HepG2 (cell line): ENCODE measurements around the gene CIAO2B. TPM values are rescaled to one million over a fixed set of nuclear protein-coding genes. Genes with fewer than 3 reads are reported as not detected.

Experiments used
- AGO2 ChIP-seq: fragments of 200-400 bp; formaldehyde crosslinking; optimal IDR thresholded peaks from 2 replicates; pipeline ENCODE3; 2017; ENCODE audit warnings: mild to moderate bottlenecking, low read depth, low read length, moderate library complexity
- HNRNPK ChIP-seq: fragments of 200-400 bp; formaldehyde crosslinking; IDR thresholded peaks from 2 replicates; pipeline ENCODE4 v1.6.1; 2018; ENCODE audit warnings: low read length, low read depth, moderate library complexity, mild to moderate bottlenecking; ENCODE audit not compliant: poor library complexity, severe bottlenecking
- JUND ChIP-seq: sonication (generic); formaldehyde crosslinking; IDR thresholded peaks from 2 replicates; pipeline ENCODE4 v1.8.0; 2022; ENCODE audit warnings: mild to moderate bottlenecking, missing genetic modification reagents
- KDM5A ChIP-seq: fragments of 200-600 bp; sonication (generic); IDR thresholded peaks from 2 replicates; pipeline ENCODE4 v1.7.0; 2018; ENCODE audit warnings: antibody characterized with exemption, mild to moderate bottlenecking, low read length, borderline replicate concordance
- KLF12 ChIP-seq: sonication (generic); formaldehyde crosslinking; IDR thresholded peaks from 2 replicates; pipeline ENCODE4 v1.4.0; 2020; ENCODE audit warnings: missing genetic modification reagents, borderline replicate concordance
- PTBP1 ChIP-seq: fragments of 200-400 bp; formaldehyde crosslinking; IDR thresholded peaks from 2 replicates; pipeline ENCODE4 v1.6.1; 2018; ENCODE audit warnings: low read length, low read depth; ENCODE audit not compliant: poor library complexity, severe bottlenecking
- RFX5 ChIP-seq: IDR thresholded peaks from 2 replicates; pipeline ENCODE4 v1.6.1; 2011; ENCODE audit warnings: low read depth, low read length, improper control_type of control experiment
- RNF2 ChIP-seq: fragments of 450-650 bp; conservative IDR thresholded peaks from 2 replicates; pipeline ENCODE4 v1.6.1; 2016; ENCODE audit warnings: low read depth
- TCF7L2 ChIP-seq: IDR thresholded peaks from 2 replicates; pipeline ENCODE4 v1.6.1; 2011; ENCODE audit warnings: mild to moderate bottlenecking, low read depth, low read length, moderate library complexity
- ZBTB7A ChIP-seq: sonication (generic); formaldehyde crosslinking; IDR thresholded peaks from 2 replicates; pipeline ENCODE4 v1.8.0; 2022; ENCODE audit warnings: mild to moderate bottlenecking, missing genetic modification reagents
- ZNF337 ChIP-seq: sonication (generic); formaldehyde crosslinking; IDR thresholded peaks from 2 replicates; pipeline ENCODE4 v1.5.1; 2020; ENCODE audit warnings: missing genetic modification reagents, low read depth, mild to moderate bottlenecking, borderline replicate concordance
- ZNF615 ChIP-seq: sonication (generic); formaldehyde crosslinking; IDR thresholded peaks from 2 replicates; pipeline ENCODE4 v1.5.0; 2020; ENCODE audit warnings: mild to moderate bottlenecking, missing genetic modification reagents, borderline replicate concordance
- ZNF766 ChIP-seq: sonication (generic); formaldehyde crosslinking; IDR thresholded peaks from 2 replicates; pipeline ENCODE4 v1.5.0; 2020; ENCODE audit warnings: missing genetic modification reagents, borderline replicate concordance
- polyA plus RNA-seq, 8 experiments: library from polyadenylated mRNA; depleted of rRNA in 3 of 8; stranded (reverse) in 7 of 8; unstranded in 1 of 8; fragments of >200 nt; fragmentation: Illumina TruSeq in 4 of 8; extraction: Trizol in 4 of 8; gene quantifications; 2 replicates each; pipeline versions ENCODE4 v1.2.1 to v1.2.3, GENCODE V29; 2011 to 2016; ENCODE audit warnings: low read depth in 4 of 8, missing spikeins in 1 of 8, mixed read lengths in 1 of 8; ENCODE audit not compliant: insufficient read depth in 1 of 8
- total RNA-seq, 5 experiments: library from RNA; depleted of rRNA; stranded (reverse); fragments of >200 nt; fragmentation: Illumina TruSeq; extraction: Trizol; gene quantifications; 2 replicates each; pipeline ENCODE4 v1.2.3, GENCODE V29; 2016; ENCODE audit warnings: low read depth in 1 of 5
- TF ChIP-seq, protein P1 (sequence below): sonication (generic); formaldehyde crosslinking; IDR thresholded peaks from 2 replicates; pipeline ENCODE4 v1.9.0; 2021; ENCODE audit warnings: missing genetic modification reagents, mild to moderate bottlenecking, borderline replicate concordance
- TF ChIP-seq, protein P2 (sequence below): sonication (generic); formaldehyde crosslinking; IDR thresholded peaks from 2 replicates; pipeline ENCODE4 v1.5.0; 2020; ENCODE audit warnings: mild to moderate bottlenecking, missing genetic modification reagents, moderate library complexity
- TF ChIP-seq, protein P3 (sequence below): sonication (generic); formaldehyde crosslinking; IDR thresholded peaks from one replicate; pipeline ENCODE4 v1.5.1; 2020; ENCODE audit warnings: mild to moderate bottlenecking, missing genetic modification reagents; ENCODE audit errors: not compliant biosample characterization

The CIAO2B gene
- total and polyA plus RNA-seq, 2 of the 13 experiments (the other 11 are each of a cell fraction or from before 2014, with no cell fraction given) = 157 to 293 TPM

DNA sequence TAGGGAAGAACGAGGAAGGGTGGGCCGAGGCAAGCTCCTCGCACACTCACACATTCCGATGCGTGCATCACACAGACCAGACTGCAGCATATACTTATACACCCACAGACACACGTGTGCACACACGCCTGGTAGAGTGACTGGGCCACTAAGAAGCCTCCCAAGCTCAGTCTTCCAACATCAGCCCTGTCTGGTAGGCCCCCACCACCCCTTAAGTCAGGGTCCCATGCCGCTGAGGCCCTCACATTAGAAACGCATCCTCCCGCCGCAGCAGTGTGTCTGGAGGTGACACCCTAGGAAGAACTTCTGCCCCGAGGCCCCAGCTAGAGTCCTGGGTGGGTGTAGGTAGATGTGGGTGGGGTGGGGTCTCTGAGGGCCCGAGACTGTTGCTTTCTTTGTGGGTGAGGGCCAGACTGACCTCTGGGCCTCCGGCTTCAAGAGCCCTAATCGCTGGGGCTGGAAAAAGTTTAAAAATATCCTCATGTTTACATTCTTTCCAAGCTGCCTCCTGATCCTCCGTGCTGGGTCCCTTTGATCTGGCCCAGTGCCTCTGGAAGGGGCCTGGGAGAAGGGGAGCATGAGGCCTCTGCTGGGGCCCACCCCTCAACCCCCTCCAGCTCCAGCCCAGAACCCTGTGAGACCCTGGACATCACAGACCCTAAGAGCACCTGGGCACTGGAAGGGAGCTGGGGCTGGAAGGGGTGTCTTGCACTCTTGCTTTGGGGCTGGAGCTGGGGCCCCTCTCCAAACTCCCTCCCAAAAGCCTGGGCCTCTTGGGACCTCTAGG lies 29.2 kb downstream of the CIAO2B start (continued):
- TF ChIP-seq ZNF615 (CRISPR knock-in tag) = no peak
- TF ChIP-seq JUND (CRISPR knock-in tag) = peak; percentile 68
- TF ChIP-seq, protein P1, sequence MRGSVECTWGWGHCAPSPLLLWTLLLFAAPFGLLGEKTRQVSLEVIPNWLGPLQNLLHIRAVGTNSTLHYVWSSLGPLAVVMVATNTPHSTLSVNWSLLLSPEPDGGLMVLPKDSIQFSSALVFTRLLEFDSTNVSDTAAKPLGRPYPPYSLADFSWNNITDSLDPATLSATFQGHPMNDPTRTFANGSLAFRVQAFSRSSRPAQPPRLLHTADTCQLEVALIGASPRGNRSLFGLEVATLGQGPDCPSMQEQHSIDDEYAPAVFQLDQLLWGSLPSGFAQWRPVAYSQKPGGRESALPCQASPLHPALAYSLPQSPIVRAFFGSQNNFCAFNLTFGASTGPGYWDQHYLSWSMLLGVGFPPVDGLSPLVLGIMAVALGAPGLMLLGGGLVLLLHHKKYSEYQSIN = no peak
- no peak for TF ChIP-seq RFX5
- peak; percentile 46 for TF ChIP-seq KLF12
- no peak for TF ChIP-seq PTBP1
- peak; percentile 73; the same call in 1 of the 2 replicates for TF ChIP-seq TCF7L2
- no peak for TF ChIP-seq KDM5A
- TF ChIP-seq, protein P2, sequence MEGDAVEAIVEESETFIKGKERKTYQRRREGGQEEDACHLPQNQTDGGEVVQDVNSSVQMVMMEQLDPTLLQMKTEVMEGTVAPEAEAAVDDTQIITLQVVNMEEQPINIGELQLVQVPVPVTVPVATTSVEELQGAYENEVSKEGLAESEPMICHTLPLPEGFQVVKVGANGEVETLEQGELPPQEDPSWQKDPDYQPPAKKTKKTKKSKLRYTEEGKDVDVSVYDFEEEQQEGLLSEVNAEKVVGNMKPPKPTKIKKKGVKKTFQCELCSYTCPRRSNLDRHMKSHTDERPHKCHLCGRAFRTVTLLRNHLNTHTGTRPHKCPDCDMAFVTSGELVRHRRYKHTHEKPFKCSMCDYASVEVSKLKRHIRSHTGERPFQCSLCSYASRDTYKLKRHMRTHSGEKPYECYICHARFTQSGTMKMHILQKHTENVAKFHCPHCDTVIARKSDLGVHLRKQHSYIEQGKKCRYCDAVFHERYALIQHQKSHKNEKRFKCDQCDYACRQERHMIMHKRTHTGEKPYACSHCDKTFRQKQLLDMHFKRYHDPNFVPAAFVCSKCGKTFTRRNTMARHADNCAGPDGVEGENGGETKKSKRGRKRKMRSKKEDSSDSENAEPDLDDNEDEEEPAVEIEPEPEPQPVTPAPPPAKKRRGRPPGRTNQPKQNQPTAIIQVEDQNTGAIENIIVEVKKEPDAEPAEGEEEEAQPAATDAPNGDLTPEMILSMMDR (CRISPR knock-in tag) = 0 out of 2 replicates have a peak, but pooled peaks have one; percentile 1
- no peak for TF ChIP-seq AGO2
- TF ChIP-seq HNRNPK = no peak
- TF ChIP-seq, protein P3, sequence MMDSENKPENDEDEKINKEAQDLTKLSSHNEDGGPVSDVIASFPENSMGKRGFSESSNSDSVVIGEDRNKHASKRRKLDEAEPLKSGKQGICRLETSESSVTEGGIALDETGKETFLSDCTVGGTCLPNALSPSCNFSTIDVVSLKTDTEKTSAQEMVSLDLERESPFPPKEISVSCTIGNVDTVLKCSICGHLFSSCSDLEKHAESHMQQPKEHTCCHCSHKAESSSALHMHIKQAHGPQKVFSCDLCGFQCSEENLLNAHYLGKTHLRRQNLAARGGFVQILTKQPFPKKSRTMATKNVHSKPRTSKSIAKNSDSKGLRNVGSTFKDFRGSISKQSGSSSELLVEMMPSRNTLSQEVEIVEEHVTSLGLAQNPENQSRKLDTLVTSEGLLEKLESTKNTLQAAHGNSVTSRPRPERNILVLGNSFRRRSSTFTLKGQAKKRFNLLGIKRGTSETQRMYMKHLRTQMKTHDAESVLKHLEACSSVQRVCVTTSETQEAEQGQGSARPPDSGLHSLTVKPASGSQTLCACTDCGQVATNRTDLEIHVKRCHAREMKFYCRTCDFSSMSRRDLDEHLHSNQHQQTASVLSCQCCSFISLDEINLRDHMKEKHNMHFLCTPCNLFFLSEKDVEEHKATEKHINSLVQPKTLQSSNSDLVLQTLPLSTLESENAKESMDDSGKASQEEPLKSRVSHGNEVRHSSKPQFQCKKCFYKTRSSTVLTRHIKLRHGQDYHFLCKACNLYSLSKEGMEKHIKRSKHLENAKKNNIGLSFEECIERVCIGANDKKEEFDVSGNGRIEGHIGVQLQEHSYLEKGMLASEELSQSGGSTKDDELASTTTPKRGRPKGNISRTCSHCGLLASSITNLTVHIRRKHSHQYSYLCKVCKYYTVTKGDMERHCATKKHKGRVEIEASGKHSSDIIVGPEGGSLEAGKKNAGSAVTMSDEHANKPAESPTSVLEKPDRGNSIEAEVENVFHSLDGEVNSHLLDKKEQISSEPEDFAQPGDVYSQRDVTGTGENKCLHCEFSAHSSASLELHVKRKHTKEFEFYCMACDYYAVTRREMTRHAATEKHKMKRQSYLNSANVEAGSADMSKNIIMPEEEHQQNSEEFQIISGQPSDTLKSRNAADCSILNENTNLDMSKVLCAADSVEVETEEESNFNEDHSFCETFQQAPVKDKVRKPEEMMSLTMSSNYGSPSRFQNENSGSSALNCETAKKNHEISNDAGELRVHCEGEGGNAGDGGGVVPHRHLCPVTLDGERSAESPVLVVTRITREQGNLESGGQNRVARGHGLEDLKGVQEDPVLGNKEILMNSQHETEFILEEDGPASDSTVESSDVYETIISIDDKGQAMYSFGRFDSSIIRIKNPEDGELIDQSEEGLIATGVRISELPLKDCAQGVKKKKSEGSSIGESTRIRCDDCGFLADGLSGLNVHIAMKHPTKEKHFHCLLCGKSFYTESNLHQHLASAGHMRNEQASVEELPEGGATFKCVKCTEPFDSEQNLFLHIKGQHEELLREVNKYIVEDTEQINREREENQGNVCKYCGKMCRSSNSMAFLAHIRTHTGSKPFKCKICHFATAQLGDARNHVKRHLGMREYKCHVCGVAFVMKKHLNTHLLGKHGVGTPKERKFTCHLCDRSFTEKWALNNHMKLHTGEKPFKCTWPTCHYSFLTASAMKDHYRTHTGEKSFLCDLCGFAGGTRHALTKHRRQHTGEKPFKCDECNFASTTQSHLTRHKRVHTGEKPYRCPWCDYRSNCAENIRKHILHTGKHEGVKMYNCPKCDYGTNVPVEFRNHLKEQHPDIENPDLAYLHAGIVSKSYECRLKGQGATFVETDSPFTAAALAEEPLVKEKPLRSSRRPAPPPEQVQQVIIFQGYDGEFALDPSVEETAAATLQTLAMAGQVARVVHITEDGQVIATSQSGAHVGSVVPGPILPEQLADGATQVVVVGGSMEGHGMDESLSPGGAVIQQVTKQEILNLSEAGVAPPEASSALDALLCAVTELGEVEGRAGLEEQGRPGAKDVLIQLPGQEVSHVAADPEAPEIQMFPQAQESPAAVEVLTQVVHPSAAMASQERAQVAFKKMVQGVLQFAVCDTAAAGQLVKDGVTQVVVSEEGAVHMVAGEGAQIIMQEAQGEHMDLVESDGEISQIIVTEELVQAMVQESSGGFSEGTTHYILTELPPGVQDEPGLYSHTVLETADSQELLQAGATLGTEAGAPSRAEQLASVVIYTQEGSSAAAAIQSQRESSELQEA = no peak
- peak; percentile 62 for TF ChIP-seq ZBTB7A (CRISPR knock-in tag)
- no peak for TF ChIP-seq ZNF337
- TF ChIP-seq RNF2 = no peak
- TF ChIP-seq ZNF766 (CRISPR knock-in tag) = no peak; the same call in 1 of the 2 replicates
